ENCODE data around the gene GALNT18. TPM values are rescaled to one million over a fixed set of nuclear protein-coding genes. Genes with fewer than 3 reads are reported as not detected.

GALNT18 gene
- total RNA-seq, 1 experiment from 2014 or later: 25.3 TPM

DNA sequence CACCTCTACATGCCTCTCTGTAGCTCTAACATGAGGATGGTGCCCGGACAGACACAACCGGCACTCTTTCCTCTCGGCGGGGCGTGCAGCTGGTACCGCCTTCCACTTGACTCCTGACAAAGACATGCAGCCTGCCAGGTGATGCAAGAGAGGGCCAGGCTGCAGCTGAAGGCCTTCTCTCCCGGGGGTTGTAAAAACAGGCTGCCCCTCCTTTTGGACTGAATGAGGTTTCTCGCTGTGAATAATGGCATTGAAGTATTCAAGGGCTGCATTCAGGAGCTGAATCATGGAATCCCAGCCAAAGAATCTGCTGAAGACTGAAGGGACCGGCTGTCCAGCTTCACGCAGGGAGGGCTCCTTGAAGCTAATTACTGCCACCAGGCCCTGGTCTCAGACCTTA is 110.9 kb downstream of the GALNT18 start:
- Histone ChIP-seq H3K9me3 (no peaks in the 10 kb centered on the region), H3K4me3 (no peak overlapping the region), H3K27me3 (no peaks in the 10 kb centered on the region), H3K36me3 (no peaks in the 10 kb centered on the region)
- no peak for DNase-seq

DNA sequence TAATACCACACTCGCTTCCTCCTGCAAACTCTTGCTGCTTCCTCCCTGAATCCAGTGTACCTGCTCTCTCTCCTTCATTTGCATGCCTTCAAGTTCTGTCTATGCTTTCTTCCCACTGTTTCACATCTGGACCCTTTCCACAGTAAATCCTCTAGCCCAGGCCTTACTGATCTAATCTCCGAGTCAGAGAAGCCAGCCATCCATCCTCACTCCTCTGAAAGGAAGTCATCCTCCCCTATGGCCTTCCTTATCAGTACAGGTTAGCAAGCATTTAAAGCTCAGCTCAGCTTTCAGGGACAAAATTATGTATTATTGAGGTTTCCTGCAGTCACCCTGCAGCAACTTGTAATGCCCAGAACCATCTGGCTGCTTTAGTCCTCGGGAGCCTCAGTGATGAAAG is 116.1 kb downstream of the GALNT18 start:
- DNase-seq: no peak
- Histone ChIP-seq H3K4me3 (no peak overlapping the region), H3K9me3 (no peaks in the 10 kb centered on the region), H3K27me3 (no peaks in the 10 kb centered on the region), H3K36me3 (no peaks in the 10 kb centered on the region)

DNA sequence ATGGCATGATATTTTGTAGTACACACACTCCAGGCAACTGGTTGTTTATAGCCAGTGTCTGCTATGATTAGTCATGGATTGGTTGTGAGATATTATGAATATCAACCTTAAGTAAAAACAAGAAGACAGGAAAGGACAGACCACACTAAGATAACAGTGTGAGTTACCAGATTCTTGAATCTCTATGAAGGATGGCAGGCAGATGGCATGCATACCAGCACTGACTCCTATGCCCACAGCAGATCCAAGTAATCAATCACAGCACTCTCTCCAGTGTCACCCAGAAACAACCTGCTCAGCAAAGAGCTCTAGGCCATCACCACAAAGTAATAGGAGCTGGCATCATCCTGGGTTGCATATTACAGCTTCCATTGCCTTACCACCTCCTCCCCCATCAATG is 116.6 kb downstream of the GALNT18 start:
- DNase-seq: no peak
- Histone ChIP-seq H3K4me3 (no peak overlapping the region), H3K9me3 (no peaks in the 10 kb centered on the region), H3K36me3 (no peaks in the 10 kb centered on the region), H3K27me3 (no peaks in the 10 kb centered on the region)

DNA sequence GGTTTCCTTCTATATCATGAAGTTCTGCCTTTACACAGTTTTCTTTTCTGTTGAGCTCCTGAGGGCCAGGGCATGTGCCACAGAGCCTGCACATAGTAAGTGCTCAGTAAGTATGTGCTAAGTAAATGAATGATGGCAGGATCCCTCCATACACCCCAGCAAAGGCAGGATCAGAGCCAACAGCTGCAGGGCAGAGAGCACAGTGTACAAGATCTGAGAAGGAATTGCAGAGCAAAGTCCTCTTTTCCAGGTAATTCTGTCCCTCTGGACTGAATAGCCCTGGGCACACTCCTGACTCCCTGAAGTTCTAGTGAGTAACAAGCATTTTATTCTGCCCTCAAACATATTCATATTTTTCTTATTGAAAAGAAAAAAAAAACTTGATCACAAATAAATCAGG is 117.7 kb downstream of the GALNT18 start:
- DNase-seq: no peak
- Histone ChIP-seq H3K9me3 (no peaks in the 10 kb centered on the region), H3K4me3 (no peak overlapping the region)

DNA sequence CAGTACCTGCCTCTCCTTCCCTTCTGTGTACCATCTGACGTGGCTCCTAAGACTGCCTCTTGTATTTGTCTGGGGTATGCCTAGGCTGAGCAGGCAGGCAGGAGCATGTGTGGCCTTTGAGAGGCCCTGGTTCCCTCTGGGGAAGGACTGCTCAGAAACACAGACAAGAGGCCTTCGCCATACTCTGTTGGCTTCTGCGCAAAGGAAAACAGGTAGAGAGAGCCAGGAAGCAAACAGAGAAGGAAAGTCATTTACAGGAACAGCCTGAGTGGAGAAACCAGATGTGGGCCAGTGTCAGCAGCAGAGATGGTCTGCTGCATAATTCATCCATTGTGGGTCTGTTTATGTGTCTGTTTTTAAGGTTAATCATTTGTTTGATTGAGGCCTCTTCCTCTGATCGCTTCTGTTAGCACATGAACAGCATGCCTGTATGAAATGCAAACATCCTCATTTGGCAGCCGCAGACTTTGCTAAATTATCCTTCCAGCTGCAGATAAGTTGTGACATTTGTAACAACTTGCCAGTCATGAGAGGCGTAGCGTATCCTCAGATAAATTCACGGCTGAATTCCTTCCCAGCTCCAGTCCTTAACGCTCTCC is 119.4 kb downstream of the GALNT18 start:
- DNase-seq: no peak
- Histone ChIP-seq H3K27me3 (no peaks in the 10 kb centered on the region), H3K9me3 (no peaks in the 10 kb centered on the region), H3K36me3 (no peaks in the 10 kb centered on the region), H3K4me3 (no peak overlapping the region)

More for the DNA sequence above, 117.7 kb downstream of the GALNT18 start:
- Histone ChIP-seq H3K27me3 (no peaks in the 10 kb centered on the region), H3K36me3 (no peaks in the 10 kb centered on the region)

DNA sequence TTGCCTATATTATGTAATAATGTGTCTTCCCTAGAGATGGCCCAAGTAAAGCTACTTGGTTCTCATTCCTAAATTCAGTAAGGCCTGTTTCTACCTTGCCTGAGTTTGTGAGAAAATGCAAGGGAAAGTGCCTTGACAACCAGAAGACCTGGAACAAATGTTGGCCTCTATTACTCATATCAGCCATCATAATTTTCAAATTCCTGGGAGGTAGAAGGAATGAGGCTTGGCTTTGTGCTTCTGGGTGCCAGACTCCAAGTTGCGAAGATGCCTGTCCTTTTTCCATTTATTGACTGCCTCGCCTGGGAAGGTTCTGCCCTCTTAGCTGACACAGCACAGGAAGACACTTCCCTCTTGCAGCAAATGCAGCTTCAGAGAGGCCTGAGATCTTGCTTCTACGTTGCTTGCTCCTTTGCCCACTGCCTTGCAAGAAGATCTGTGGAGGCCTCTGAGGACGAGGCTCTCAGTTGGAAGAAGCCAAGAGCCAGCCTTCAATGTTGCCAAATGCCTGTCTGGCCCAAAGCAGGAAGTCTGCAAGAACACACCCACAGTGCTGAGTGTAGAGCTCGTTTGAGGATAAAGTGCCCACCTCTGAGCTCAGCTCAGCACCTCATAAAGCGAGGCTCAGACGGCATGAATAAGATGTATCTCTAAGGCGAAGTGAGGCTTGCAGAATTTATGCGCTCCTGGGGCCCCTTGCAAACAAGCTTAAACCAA is 120.1 kb downstream of the GALNT18 start:
- Histone ChIP-seq H3K9me3 (no peaks in the 10 kb centered on the region), H3K4me3 (no peak overlapping the region), H3K36me3 (no peaks in the 10 kb centered on the region), H3K27me3 (no peaks in the 10 kb centered on the region)
- no peak for DNase-seq

DNA sequence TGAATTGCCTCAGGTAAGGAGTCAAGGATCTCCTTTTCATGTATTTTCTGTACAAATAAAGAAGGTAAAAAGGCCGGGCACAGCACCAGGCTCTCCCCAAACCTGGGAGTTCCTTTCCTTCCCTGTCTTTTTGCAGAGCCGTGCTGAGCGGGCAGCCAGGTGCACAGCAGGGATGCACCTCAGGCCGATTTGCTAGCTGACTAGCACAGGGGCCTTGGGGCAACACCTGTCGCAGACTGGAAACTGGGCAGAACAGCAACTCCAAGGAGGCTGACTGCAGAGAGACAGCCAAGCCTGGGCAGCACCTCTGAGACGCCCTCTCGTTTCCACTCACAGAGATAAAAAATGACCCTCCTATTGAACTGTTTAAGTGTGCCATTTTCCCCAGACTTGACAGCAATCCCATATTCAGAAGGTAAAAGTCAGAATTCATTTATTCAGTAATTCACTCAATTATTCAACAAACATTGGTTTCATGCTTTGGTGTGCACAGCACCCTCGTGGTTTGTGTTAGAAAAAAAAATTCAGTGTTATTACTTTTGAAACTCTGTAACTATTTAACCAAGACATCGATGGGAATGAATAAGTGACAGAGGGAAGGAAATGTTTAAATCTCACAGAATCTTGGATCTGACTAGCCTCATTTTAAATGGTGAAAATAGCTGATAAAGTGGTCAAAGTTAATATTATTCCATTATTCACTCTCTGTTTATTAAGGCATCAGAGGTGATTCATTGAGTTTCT is 120.9 kb downstream of the GALNT18 start:
- no peak overlapping the region for H3K4me3 ChIP-seq
- H3K36me3 ChIP-seq: no peaks in the 10 kb centered on the region
- H3K9me3 ChIP-seq: no peaks in the 10 kb centered on the region
- no peak for DNase-seq
- H3K27me3 ChIP-seq: no peaks in the 10 kb centered on the region

DNA sequence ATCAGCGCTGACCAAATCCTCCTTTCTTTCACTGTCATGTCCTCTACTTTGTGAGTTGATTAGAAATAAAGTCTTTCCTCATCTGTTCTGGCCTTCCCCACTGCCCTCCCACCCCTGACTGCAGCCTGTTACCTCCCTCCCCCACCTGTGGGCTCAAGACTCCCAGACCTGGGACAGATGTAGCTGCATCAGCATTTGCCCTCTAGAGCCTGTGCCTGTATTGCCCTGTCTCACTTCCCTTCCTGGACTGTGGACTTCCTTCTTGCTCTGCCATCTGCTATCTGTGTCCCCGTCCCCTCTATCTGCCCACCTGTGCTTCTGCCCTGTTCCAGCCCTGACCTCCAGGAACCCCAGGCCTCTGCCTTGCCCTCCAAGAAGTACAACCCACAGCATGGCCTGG is 122.5 kb downstream of the GALNT18 start:
- no peak for DNase-seq
- H3K27me3 ChIP-seq: no peaks in the 10 kb centered on the region
- H3K9me3 ChIP-seq: no peaks in the 10 kb centered on the region
- no peak overlapping the region for H3K4me3 ChIP-seq
- no peaks in the 10 kb centered on the region for H3K36me3 ChIP-seq

DNA sequence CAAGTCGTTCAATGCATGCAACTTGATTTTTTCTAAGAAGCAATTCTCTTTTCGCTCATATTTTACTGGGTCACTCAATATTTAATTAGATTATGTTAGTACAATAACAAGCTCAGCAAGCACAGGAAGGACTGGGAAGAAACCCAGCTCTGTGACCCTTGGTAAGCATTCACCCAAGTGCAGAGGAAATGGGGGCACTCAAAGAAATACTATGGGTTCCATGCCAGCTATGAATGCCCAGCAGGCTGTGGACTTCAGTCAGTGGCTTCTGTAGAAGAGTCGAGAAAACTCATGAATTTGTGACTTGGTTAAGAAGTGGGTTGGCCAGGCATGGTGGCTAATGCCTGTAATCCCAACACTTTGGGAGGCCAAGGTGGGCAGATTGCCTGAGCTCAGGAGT is 123.6 kb downstream of the GALNT18 start:
- Histone ChIP-seq H3K36me3 (no peaks in the 10 kb centered on the region), H3K27me3 (no peaks in the 10 kb centered on the region), H3K9me3 (no peaks in the 10 kb centered on the region), H3K4me3 (no peak overlapping the region)
- no peak for DNase-seq

DNA sequence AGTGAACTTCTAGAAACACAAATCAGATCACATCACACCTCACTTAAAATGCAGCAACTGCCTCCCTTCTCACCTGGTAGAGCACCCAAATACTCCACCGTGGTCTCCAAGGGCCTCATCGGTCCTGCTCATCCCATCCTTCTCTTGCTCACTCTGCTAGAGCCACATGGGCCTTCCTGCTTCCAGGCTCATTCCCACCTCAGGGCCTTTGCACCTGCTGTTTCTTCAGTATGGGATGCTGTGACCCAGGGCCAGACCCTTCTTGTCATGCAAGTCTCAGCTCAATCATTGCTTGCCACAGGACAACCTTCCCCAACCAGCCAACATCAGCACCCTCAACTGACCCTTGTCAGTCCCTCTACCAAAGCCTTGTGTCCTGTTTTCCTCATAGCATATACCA is 124.9 kb downstream of the GALNT18 start:
- Histone ChIP-seq H3K9me3 (no peaks in the 10 kb centered on the region), H3K36me3 (no peaks in the 10 kb centered on the region), H3K4me3 (no peak overlapping the region), H3K27me3 (no peaks in the 10 kb centered on the region)
- no peak for DNase-seq

DNA sequence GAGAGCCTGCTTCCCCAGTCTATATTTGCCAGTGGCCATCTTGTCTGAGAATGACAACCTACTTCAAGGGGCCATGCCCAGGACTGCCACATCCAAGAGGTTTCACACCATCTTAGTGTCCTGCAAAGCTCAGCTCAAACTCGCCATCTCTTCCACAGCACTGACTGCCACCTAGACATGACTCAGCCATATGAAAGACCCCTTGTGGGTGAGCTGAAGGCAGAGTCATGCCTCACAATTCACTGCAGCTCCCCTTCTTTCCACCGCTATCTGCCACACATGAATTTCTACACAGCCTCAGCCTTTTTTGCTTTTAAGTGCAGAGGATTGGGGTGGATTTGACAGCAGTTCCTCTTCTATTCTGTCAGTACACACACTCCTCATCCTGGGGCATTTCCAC is 127.5 kb downstream of the GALNT18 start:
- no peak for DNase-seq
- H3K36me3 ChIP-seq: no peaks in the 10 kb centered on the region
- H3K9me3 ChIP-seq: no peaks in the 10 kb centered on the region
- no peaks in the 10 kb centered on the region for H3K27me3 ChIP-seq
- H3K4me3 ChIP-seq: no peak overlapping the region

DNA sequence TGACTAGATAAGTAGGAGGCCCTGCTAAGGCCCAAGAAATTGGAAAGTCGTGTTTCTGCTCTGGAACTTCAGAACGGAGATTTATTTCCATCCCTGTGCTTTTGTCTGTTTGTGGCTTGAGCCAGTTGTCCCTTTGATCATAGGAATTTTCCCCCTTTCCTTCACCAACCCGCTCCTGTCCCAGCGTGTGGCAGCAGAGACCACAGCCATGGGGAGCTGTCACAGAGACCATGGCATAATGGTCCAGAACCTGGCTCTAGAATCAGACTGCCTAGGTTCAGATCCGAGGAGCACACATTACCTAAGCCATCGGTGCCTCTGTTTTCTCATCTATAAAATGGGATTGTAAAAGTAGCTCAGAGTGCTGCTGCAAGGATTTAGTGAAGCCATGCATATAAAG is 128.1 kb downstream of the GALNT18 start:
- H3K9me3 ChIP-seq: no peaks in the 10 kb centered on the region
- no peaks in the 10 kb centered on the region for H3K36me3 ChIP-seq
- no peaks in the 10 kb centered on the region for H3K27me3 ChIP-seq
- no peak overlapping the region for H3K4me3 ChIP-seq
- DNase-seq: no peak

DNA sequence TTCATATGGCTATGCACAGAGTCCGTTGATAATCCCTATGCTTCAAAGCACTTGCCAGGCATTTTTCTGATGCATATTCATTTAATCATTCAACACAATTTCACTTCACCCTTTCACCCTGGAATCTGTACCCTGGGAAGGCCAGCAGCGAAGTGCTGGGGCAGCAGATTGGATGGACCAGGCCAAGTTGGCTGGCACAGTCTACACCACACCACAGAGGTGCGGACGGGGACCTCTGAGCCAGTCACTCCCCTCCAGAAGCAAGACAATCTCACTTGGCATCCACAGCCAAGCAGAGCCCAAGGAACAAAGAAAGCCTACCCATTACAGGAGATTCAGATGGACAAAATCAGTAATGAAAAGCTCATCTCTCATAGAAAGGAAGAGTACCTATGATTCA is 130.2 kb downstream of the GALNT18 start:
- Histone ChIP-seq H3K4me3 (no peak overlapping the region), H3K27me3 (no peaks in the 10 kb centered on the region), H3K9me3 (no peaks in the 10 kb centered on the region), H3K36me3 (no peaks in the 10 kb centered on the region)
- DNase-seq: no peak

DNA sequence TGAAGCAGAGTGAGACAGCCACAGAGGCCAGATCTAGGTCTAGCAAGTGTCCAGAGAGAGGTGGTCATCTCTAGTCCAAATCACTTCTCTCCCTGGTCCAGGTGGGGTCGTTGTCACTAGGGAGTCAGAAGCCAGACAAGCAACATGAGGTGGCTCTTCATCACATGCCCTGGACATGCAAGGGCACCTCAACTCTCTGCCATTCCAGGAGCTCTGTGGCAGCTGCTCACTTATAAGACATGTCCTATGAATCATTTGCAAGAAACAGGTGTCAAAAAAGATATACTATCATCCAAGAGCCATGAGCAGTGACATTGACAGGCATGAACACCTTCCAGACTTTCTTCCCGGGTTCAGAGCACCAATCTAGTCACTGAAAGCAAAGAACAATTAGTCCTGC is 130.8 kb downstream of the GALNT18 start:
- DNase-seq: no peak
- Histone ChIP-seq H3K9me3 (no peaks in the 10 kb centered on the region), H3K36me3 (no peaks in the 10 kb centered on the region)

DNA sequence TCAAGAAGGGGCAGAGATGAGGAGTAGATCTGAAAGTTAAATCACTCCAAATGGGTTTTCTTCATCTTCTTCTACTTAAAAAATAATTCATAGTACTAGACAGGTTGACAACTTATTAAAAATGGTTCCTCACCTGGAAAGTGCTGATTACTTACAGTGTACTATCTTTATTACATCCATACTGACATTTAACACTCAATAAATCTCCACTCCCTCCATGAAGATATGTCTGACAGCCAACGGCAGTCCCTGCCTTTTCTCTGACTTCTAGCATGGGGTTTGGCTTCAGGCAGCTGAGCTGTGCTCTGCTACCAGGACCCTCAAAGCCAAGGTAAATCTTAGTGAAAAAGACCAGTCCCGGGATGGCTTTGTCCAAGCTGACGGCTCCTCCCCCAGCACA is 135.4 kb downstream of the GALNT18 start:
- Histone ChIP-seq H3K27me3 (no peaks in the 10 kb centered on the region), H3K36me3 (no peaks in the 10 kb centered on the region), H3K4me3 (no peak overlapping the region), H3K9me3 (no peaks in the 10 kb centered on the region)
- no peak for DNase-seq

More for the DNA sequence above, 130.8 kb downstream of the GALNT18 start:
- H3K4me3 ChIP-seq: no peak overlapping the region
- no peaks in the 10 kb centered on the region for H3K27me3 ChIP-seq

DNA sequence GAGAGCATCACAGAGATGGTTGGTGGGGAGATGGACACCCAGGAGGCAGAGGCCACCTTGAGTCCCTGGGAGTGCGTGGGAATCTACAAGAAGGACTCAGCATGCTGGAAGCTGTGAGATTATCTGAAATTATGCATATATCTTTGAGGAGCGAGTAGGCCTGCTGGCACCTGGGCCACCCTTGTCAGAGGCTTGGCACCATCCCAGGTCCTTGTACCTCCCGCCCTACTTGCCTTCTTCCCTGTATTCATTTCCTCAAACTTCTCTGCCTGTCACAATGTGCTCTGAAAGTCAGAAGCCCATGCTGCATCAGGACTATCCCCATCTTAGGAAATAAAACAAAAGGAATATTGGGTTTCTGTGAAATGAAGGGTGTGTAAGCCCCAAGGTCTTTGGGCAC is 135.8 kb downstream of the GALNT18 start:
- Histone ChIP-seq H3K4me3 (no peak overlapping the region), H3K9me3 (no peaks in the 10 kb centered on the region), H3K36me3 (no peaks in the 10 kb centered on the region), H3K27me3 (no peaks in the 10 kb centered on the region)
- no peak for DNase-seq

DNA sequence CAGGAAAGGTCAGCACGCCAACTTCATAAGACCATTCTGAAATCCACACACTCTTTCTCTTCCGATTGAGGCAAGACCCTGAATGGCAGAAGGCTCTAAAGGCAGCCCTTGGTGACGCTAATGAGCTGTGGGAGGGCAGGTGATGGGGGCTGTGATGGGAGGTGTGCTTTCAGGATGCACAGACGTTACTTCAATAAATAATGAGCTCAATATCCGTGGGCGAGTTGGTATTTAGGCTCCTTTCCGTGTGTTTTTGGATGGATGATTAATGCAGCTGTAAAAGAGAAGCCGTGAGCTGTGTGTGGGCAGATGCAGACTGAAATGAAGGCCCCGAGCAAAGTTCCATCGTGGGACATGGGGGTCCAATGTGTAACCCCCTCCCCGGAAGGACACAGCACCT is 138.2 kb downstream of the GALNT18 start:
- Histone ChIP-seq H3K9me3 (no peaks in the 10 kb centered on the region), H3K27me3 (no peaks in the 10 kb centered on the region), H3K4me3 (no peak overlapping the region), H3K36me3 (no peaks in the 10 kb centered on the region)
- DNase-seq: no peak

DNA sequence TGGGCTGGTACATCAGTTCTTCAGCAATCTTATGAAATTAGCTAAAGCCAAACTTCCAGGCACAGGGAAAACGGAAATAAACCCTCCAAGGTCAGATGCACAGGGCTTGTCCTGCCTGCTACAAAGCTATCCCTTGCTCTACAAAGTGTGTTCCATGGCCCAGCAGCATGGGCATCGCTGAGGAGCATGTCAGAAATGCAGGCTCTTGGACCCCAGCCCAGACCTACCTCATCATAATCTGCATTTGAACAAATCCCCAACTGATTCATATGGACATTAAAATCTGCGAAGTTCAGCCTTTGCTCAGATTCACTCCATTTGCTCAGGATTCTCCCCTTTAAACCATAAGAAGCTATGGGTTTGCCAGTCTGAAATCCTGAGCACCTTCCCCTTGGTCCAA is 139.1 kb downstream of the GALNT18 start:
- peak; percentile 64 for DNase-seq
- no peaks in the 10 kb centered on the region for H3K9me3 ChIP-seq
- no peaks in the 10 kb centered on the region for H3K36me3 ChIP-seq
- no peak overlapping the region for H3K4me3 ChIP-seq
- H3K27me3 ChIP-seq: no peaks in the 10 kb centered on the region

Measured in MG63 (cell line).